Heart left ventricle (tissue), 13 donors: ENCODE results near the gene SEPTIN1.

ENCODE experiments used
- POLR2A ChIP-seq, 2 donors: fragments of 450-650 bp; IDR thresholded peaks; one replicate each; pipeline ENCODE4 v1.6.1; 2017; ENCODE audit warnings: antibody characterized with exemption in 2 of 2, mild to moderate bottlenecking in 2 of 2, moderate library complexity in 2 of 2
- TF ChIP-seq, protein P1 (sequence below), 12 donors: fragments of 200-600 bp; sonication (generic) in 4 of 12; IDR thresholded peaks; one replicate each; pipeline versions ENCODE4 v1.5.0 to v1.8.0; 2018 to 2022; ENCODE audit warnings: antibody characterized with exemption in 12 of 12, mild to moderate bottlenecking in 5 of 12
- donor health status: ischemic (EF 13 %, LVEDD 7.1; RV severe dilation, severe dysfunction).
- donor health status: DM: no; HTN: yes; CAD: no.
- donor health status: DM: no; HTN: no; CAD: no.
- donor health status: ischemic (EF 25% LVEDD 6.9; RV normal size, moderate dysfunction).
- donor health status: ischemic (EF 25% LVEDD 5.7; RV mildly dilated, moderate dysfunction).
- donor health status: ischemic (EF 35%, LVEDD 5.7; RV mildly dilated, moderate dysfunction).
- donor health status: nonischemic (EF 11% LVEDD 7.7; RV severe dilation, severe dysfunction).
- donor health status: DM: yes; HTN: yes; CAD: no.
- donor health status: PGD.
- donor health status: ischemic (EF 29% LVEDD 5.4; RV normal size, mild dysfunction).
- donor health status: nonischemic (EF 23%, LVEDD 6.1; RV moderate dilation, normal function).

DNA sequence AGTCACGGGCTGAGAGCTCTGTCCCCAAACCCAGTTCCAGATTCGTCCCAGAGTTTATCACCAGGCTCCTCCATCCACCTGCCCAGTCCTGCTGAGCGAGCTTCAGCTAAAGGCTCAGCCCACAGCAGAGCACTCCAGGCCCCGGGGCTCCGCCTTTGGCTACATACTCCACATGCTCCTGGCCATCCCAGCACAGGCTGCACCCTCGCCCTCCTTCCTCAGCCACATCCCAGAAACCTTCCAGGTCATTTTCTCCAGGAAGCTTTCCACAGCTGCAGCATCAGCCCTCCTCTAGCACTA, 22.5 kb downstream of the SEPTIN1 start:
- TF ChIP-seq, protein P1, sequence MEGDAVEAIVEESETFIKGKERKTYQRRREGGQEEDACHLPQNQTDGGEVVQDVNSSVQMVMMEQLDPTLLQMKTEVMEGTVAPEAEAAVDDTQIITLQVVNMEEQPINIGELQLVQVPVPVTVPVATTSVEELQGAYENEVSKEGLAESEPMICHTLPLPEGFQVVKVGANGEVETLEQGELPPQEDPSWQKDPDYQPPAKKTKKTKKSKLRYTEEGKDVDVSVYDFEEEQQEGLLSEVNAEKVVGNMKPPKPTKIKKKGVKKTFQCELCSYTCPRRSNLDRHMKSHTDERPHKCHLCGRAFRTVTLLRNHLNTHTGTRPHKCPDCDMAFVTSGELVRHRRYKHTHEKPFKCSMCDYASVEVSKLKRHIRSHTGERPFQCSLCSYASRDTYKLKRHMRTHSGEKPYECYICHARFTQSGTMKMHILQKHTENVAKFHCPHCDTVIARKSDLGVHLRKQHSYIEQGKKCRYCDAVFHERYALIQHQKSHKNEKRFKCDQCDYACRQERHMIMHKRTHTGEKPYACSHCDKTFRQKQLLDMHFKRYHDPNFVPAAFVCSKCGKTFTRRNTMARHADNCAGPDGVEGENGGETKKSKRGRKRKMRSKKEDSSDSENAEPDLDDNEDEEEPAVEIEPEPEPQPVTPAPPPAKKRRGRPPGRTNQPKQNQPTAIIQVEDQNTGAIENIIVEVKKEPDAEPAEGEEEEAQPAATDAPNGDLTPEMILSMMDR (IDR thresholded peaks at IDR 0.05), result no peak
- no peak for TF ChIP-seq POLR2A (IDR thresholded peaks at IDR 0.05)
